ENCODE measurements around the gene ZSCAN32. TPM values are rescaled to one million over a fixed set of nuclear protein-coding genes. Genes with fewer than 3 reads are reported as not detected.
A peak's percentile ranks its signal among the peaks of the same experiment; 100 is the strongest.

The ZSCAN32 gene
- total RNA-seq, 1 experiment from 2014 or later, result 18.9 TPM

GRCh38 chr16:3401719-3402397 lies 1.1 kb upstream of the ZSCAN32 start:
- POLR2A ChIA-PET, result interaction anchor here (0.7 kb wide), 1 partner anchor 107 kb away, joined by 5 read pairs; no protein-coding TSS in a partner anchor
- CTCF ChIA-PET, result no interaction called here
- Histone ChIP-seq H3K4me3 (ENCODE audit: low read depth in 2 of 2, low read length in 2 of 2) (peak overlapping the region; percentile 82 to 89), H3K9me3 (ENCODE audit: control insufficient read depth, insufficient read depth, low read depth, low read length) (peaks cover 51% of the 10 kb centered on the region), H3K36me3 (ENCODE audit: control insufficient read depth, insufficient read depth, low read length) (peaks cover 6% of the 10 kb centered on the region; the same call in 1 of the 2 replicates), H3K27me3 (ENCODE audit: control insufficient read depth, insufficient read depth, low read length) (no peaks in the 10 kb centered on the region), H3K4me1 (ENCODE audit: control insufficient read depth, insufficient read depth, low read length) (0 out of 2 replicates have a peak, but pooled peaks cover 3% of the 10 kb centered on the region), H3K27ac (ENCODE audit: low read length) (peak overlapping the region; percentile 87)
- TF ChIP-seq TCF7L2 (IDR thresholded peaks at IDR 0.05; ENCODE audit: low read depth, low read length), result no peak
- TF ChIP-seq, protein P1, sequence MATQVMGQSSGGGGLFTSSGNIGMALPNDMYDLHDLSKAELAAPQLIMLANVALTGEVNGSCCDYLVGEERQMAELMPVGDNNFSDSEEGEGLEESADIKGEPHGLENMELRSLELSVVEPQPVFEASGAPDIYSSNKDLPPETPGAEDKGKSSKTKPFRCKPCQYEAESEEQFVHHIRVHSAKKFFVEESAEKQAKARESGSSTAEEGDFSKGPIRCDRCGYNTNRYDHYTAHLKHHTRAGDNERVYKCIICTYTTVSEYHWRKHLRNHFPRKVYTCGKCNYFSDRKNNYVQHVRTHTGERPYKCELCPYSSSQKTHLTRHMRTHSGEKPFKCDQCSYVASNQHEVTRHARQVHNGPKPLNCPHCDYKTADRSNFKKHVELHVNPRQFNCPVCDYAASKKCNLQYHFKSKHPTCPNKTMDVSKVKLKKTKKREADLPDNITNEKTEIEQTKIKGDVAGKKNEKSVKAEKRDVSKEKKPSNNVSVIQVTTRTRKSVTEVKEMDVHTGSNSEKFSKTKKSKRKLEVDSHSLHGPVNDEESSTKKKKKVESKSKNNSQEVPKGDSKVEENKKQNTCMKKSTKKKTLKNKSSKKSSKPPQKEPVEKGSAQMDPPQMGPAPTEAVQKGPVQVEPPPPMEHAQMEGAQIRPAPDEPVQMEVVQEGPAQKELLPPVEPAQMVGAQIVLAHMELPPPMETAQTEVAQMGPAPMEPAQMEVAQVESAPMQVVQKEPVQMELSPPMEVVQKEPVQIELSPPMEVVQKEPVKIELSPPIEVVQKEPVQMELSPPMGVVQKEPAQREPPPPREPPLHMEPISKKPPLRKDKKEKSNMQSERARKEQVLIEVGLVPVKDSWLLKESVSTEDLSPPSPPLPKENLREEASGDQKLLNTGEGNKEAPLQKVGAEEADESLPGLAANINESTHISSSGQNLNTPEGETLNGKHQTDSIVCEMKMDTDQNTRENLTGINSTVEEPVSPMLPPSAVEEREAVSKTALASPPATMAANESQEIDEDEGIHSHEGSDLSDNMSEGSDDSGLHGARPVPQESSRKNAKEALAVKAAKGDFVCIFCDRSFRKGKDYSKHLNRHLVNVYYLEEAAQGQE (IDR thresholded peaks at IDR 0.05; ENCODE audit: insufficient read depth in 1 of 2, low read depth in 2 of 2, low read length in 1 of 2), result no peak
- no peak for TF ChIP-seq CTCF (IDR thresholded peaks at IDR 0.05)
- no peak for TF ChIP-seq SIN3A (IDR thresholded peaks at IDR 0.05; ENCODE audit: borderline replicate concordance, insufficient read depth, low read depth, low read length)
- TF ChIP-seq POLR2AphosphoS5 (IDR thresholded peaks at IDR 0.05; ENCODE audit: low read depth, low read length), result no peak
- ATAC-seq (no peak), DNase-seq (ENCODE audit: low read depth, low spot score) (no peak)
- in situ Hi-C loops (cut with HindIII; ENCODE audit: low pct_unique_long_range_greater_than_20kb, low sequenced_read_pairs), result no loop called here
- intact Hi-C loops (cut with micrococcal nuclease; ENCODE audit: unreplicated experiment), result no loop called here
- BruUV-seq (replicated peaks), result TSS peak; percentile 82

- H3K4me3 ChIP-seq (ENCODE audit: low read depth in 2 of 2, low read length in 2 of 2), result peak overlapping the region; percentile 82 to 89
- POLR2A ChIA-PET, result no interaction called here
- in situ Hi-C loops (cut with HindIII; ENCODE audit: low pct_unique_long_range_greater_than_20kb, low sequenced_read_pairs) (no loop called here), intact Hi-C loops (cut with micrococcal nuclease; ENCODE audit: unreplicated experiment) (no loop called here)
- TSS peak; percentile 76 for BruUV-seq (replicated peaks)
- H3K27me3 ChIP-seq (ENCODE audit: control insufficient read depth, insufficient read depth, low read length), result no peaks in the 10 kb centered on the region
- 0 out of 2 replicates have a peak, but pooled peaks cover 3% of the 10 kb centered on the region for H3K4me1 ChIP-seq (ENCODE audit: control insufficient read depth, insufficient read depth, low read length)
- CTCF ChIA-PET, result no interaction called here
- TF ChIP-seq CTCF (IDR thresholded peaks at IDR 0.05) (no peak), SIN3A (IDR thresholded peaks at IDR 0.05; ENCODE audit: borderline replicate concordance, insufficient read depth, low read depth, low read length) (no peak), POLR2AphosphoS5 (IDR thresholded peaks at IDR 0.05; ENCODE audit: low read depth, low read length) (no peak), TCF7L2 (IDR thresholded peaks at IDR 0.05; ENCODE audit: low read depth, low read length) (no peak)
- TF ChIP-seq, protein P1 (IDR thresholded peaks at IDR 0.05; ENCODE audit: insufficient read depth in 1 of 2, low read depth in 2 of 2, low read length in 1 of 2), result no peak
- H3K36me3 ChIP-seq (ENCODE audit: control insufficient read depth, insufficient read depth, low read length), result peaks cover 6% of the 10 kb centered on the region; the same call in 1 of the 2 replicates
- ATAC-seq, result no peak
- H3K27ac ChIP-seq (ENCODE audit: low read length), result peak overlapping the region; percentile 91
- DNase-seq (ENCODE audit: low read depth, low spot score), result no peak
- H3K9me3 ChIP-seq (ENCODE audit: control insufficient read depth, insufficient read depth, low read depth, low read length), result peaks cover 43% of the 10 kb centered on the region
These were observed 392 bp downstream of the ZSCAN32 start for GRCh38 chr16:3400446-3400778.

Data from Panc1 (cell line).